Endodermal cell (in vitro differentiated cells): Measurements from ENCODE around the gene AGT. TPM values are rescaled to one million over a fixed set of nuclear protein-coding genes. Genes with fewer than 3 reads are reported as not detected.

Experiments used
- DNase-seq: peaks from one replicate; pipeline ENCODE4 v3.0.0-alpha.2; 2017
- H3K27ac ChIP-seq: 2 replicates; pipeline ENCODE4 v1.5.1; 2013; ENCODE audit warnings: mild to moderate bottlenecking, low read depth, low read length, moderate library complexity
- H3K27me3 ChIP-seq: 2 replicates; pipeline ENCODE4 v1.6.1; 2013; ENCODE audit warnings: mild to moderate bottlenecking, low read length, moderate library complexity; ENCODE audit not compliant: insufficient read depth, control insufficient read depth, poor library complexity, severe bottlenecking
- H3K36me3 ChIP-seq: 2 replicates; pipeline ENCODE4 v1.7.0; 2013; ENCODE audit warnings: mild to moderate bottlenecking, low read length, moderate library complexity; ENCODE audit not compliant: control insufficient read depth, insufficient read depth
- H3K4me1 ChIP-seq: one replicate; pipeline ENCODE4 v1.7.0; 2013; ENCODE audit warnings: low read length; ENCODE audit not compliant: control insufficient read depth, insufficient read depth
- H3K4me3 ChIP-seq: 2 replicates; pipeline ENCODE4 v1.5.1; 2013; ENCODE audit warnings: mild to moderate bottlenecking, low read length, moderate library complexity
- H3K9ac ChIP-seq: 2 replicates; pipeline ENCODE4 v1.6.1; 2013; ENCODE audit warnings: mild to moderate bottlenecking, low read length, moderate library complexity; ENCODE audit not compliant: poor library complexity, severe bottlenecking; ENCODE audit errors: extremely low read depth
- H3K9me3 ChIP-seq: 2 replicates; pipeline ENCODE4 v1.6.1; 2013; ENCODE audit warnings: mild to moderate bottlenecking, low read length, moderate library complexity; ENCODE audit not compliant: control insufficient read depth
- H3K27ac Mint-ChIP-seq: 2 replicates; pipeline ENCODE4 v1.8.0; 2020; ENCODE audit warnings: mixed read lengths
- H3K27me3 Mint-ChIP-seq: 2 replicates; pipeline ENCODE4 v1.8.0; 2021; ENCODE audit warnings: mild to moderate bottlenecking, mixed read lengths; ENCODE audit not compliant: insufficient read depth
- H3K36me3 Mint-ChIP-seq: 2 replicates; pipeline ENCODE4 v1.8.0; 2020; ENCODE audit warnings: low read depth, mixed read lengths
- H3K4me1 Mint-ChIP-seq: 2 replicates; pipeline ENCODE4 v1.8.0; 2020; ENCODE audit warnings: mixed read lengths
- H3K4me3 Mint-ChIP-seq: 2 replicates; pipeline ENCODE4 v1.8.0; 2020; ENCODE audit warnings: mild to moderate bottlenecking, moderate library complexity, mixed read lengths
- H3K9me3 Mint-ChIP-seq: 2 replicates; pipeline ENCODE4 v1.8.0; 2020; ENCODE audit warnings: mild to moderate bottlenecking, mixed read lengths
- WGBS, 2 experiments: methylation state at CpG; one replicate each; pipeline versions ENCODE4 v1.1.5 to v1.1.7; 2013; ENCODE audit warnings: missing lambda C conversion rate in 2 of 2, mixed read lengths in 1 of 2; ENCODE audit not compliant: insufficient coverage in 1 of 2, insufficient read length in 1 of 2; 5-methylcytosine and 5-hydroxymethylcytosine counted together
- total RNA-seq, 2 donors: library from RNA; stranded (reverse); fragmentation: NEBNext Ultra II Directional in 1 of 2; extraction: Animal tissue kit (Norgen Biotek cat#: 25700) in 1 of 2; gene quantifications; 2 replicates in 1 of 2; 3 replicates in 1 of 2; pipeline ENCODE4 v1.2.1, GENCODE V29; 2021
- TF ChIP-seq, protein P1 (sequence below): fragments of 200-600 bp; sonication (generic); conservative IDR thresholded peaks from 2 replicates; pipeline ENCODE4 v1.5.0; 2021; ENCODE audit warnings: antibody characterized with exemption, mild to moderate bottlenecking

AGT gene
- total RNA-seq, 2 donors from 2014 or later: not detected

DNA sequence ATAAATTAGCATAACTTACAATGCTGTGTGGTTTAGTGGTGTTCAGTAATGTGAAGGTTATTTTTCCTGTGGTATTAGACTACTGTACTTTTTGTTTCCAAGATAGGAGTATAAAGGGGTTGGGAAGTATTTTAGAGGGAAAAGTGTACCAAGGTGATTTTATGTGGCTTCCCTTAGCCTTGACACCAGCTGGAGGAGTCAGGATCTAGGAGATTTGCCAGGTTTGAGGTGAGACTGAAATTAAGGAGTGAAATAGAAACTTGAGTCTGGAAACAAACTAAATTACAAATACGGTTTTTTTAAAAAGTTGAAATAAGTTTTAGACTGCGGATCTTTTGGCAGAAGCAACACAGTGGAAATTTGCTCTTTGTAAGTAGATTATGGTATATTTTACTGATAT, 39.3 kb downstream of the AGT start:
- Mint-ChIP-seq H3K4me1 (no peaks in the 10 kb centered on the region), H3K27me3 (no peaks in the 10 kb centered on the region), H3K36me3 (peaks cover 63% of the 10 kb centered on the region), H3K4me3 (no peak overlapping the region), H3K27ac (peak overlapping the region; percentile 22), H3K9me3 (peaks cover 9% of the 10 kb centered on the region)
- Histone ChIP-seq H3K4me1 (no peaks in the 10 kb centered on the region), H3K36me3 (peaks cover 83% of the 10 kb centered on the region), H3K27me3 (no peaks in the 10 kb centered on the region), H3K9ac (no peak overlapping the region), H3K9me3 (peaks cover 16% of the 10 kb centered on the region), H3K4me3 (no peak overlapping the region), H3K27ac (no peak overlapping the region)
- no peak for DNase-seq
- WGBS, 2 experiments: 94 to 100% methylated on average over 2 of the region's 2 CpGs
- TF ChIP-seq, protein P1, sequence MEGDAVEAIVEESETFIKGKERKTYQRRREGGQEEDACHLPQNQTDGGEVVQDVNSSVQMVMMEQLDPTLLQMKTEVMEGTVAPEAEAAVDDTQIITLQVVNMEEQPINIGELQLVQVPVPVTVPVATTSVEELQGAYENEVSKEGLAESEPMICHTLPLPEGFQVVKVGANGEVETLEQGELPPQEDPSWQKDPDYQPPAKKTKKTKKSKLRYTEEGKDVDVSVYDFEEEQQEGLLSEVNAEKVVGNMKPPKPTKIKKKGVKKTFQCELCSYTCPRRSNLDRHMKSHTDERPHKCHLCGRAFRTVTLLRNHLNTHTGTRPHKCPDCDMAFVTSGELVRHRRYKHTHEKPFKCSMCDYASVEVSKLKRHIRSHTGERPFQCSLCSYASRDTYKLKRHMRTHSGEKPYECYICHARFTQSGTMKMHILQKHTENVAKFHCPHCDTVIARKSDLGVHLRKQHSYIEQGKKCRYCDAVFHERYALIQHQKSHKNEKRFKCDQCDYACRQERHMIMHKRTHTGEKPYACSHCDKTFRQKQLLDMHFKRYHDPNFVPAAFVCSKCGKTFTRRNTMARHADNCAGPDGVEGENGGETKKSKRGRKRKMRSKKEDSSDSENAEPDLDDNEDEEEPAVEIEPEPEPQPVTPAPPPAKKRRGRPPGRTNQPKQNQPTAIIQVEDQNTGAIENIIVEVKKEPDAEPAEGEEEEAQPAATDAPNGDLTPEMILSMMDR: no peak

DNA sequence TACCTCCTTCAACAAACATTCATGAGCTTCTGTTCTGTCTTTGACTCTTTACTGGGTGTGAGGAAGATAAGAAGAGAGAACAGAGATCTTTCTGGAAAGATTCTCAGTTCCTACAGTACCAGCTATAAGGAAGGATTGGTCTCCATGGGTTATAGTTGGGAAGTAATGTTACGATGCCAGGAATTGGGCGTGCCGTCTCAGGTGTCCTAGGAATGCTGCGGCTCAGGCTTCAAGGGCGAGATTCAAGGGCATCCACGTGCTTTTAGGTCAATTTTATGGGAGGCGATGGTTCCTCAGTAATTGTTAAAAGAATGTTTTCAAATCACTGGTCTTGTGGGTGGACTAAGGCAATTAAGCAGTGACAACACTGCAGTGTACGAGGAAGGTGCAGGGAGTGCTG, 44.4 kb downstream of the AGT start:
- no peak for DNase-seq
- Histone ChIP-seq H3K27me3 (no peaks in the 10 kb centered on the region), H3K9ac (no peak overlapping the region), H3K36me3 (peaks cover 57% of the 10 kb centered on the region), H3K4me1 (no peaks in the 10 kb centered on the region), H3K4me3 (no peak overlapping the region), H3K9me3 (no peaks in the 10 kb centered on the region), H3K27ac (no peak overlapping the region)
- Mint-ChIP-seq H3K36me3 (peaks cover 54% of the 10 kb centered on the region), H3K9me3 (no peaks in the 10 kb centered on the region), H3K27me3 (no peaks in the 10 kb centered on the region), H3K4me3 (no peak overlapping the region), H3K4me1 (no peaks in the 10 kb centered on the region), H3K27ac (no peak overlapping the region)
- TF ChIP-seq, protein P1: no peak
- 91 to 95% methylated on average over 8 of the region's 8 CpGs for WGBS, 2 experiments

DNA sequence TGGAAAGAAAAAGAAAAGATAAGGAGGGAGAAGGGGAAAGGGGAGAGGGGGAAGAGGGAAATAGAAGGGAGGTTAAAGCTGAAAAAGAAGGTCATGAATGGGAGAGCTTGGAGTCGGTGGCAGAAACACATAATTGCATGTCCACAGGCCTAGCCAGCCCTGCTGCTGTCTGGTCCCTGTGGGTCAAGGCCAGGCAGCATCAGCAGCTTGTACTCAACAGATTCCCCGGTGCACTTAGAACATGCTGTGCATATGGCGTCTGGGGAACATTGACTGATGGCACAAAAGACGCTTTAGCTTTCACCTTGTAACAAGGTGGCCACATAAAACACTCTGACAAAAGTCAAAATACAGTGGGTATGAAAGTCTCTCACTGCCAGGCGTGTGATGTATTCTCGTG, 45.7 kb downstream of the AGT start:
- Mint-ChIP-seq H3K27ac (no peak overlapping the region), H3K4me3 (no peak overlapping the region), H3K36me3 (peaks cover 59% of the 10 kb centered on the region)

More for the DNA sequence above, 45.7 kb downstream of the AGT start:
- no peaks in the 10 kb centered on the region for H3K4me1 Mint-ChIP-seq
- Histone ChIP-seq H3K27ac (no peak overlapping the region), H3K4me3 (no peak overlapping the region), H3K9me3 (no peaks in the 10 kb centered on the region), H3K4me1 (no peaks in the 10 kb centered on the region), H3K27me3 (no peaks in the 10 kb centered on the region), H3K36me3 (peaks cover 50% of the 10 kb centered on the region), H3K9ac (no peak overlapping the region)
- TF ChIP-seq, protein P1: no peak
- no peaks in the 10 kb centered on the region for H3K27me3 Mint-ChIP-seq
- DNase-seq: no peak
- no peaks in the 10 kb centered on the region for H3K9me3 Mint-ChIP-seq
- WGBS, 2 experiments: 93 to 100% methylated on average over 3 to 6 of the region's 6 CpGs
